GM18951 (cell line): Measurements from ENCODE around the gene ADGRV1.

Experiments used
- POLR2A ChIP-seq: IDR thresholded peaks from 4 replicates; pipeline ENCODE4 v1.6.1; 2011; ENCODE audit warnings: mild to moderate bottlenecking; ENCODE audit not compliant: insufficient read length, insufficient read depth; ENCODE audit errors: extremely low read depth
- in situ Hi-C: fragments of 300-500 bp; cut with MboI; formaldehyde crosslinking; loops from one replicate; pipeline ENCODE4 v1.12.0; 2022; ENCODE audit warnings: low sequenced_read_pairs, mixed read lengths, inconsistent platforms; ENCODE audit not compliant: unreplicated experiment

The ADGRV1 gene

DNA sequence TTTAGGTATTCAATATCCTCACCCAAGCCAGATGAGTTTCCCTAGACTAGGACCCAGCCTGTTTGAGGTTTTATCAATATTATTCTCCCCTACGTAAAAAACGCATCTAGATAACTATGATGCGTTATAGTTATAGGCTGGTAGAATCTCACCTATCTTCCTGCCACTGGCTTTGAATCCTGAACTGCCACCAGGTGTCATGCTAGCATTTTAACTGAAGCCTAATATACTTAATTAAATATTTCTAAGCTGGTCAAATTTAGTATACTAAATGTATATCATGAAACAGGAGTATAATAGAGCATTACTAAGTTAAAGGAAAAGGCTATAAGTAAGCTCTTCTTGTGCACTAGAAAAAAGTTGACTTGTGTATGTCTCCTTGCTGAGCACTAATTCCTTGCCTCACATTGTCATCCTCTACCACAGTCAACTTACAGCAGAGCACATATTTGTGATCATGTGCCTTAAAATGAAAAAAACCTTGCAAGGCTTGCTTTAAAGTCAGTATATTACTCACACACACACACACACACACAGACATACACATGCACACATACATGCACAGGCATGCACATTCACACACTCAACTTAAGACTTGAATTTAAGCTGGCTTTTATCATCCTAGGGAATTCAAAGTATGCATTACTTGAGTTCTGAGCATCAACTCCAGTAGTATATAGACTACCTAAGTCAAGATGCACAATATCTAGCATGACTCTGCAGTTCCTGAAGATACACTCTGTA is 303.4 kb downstream of the ADGRV1 start:
- in situ Hi-C loops, result loop anchor here (10.0 kb wide), 1 partner anchor 553 kb away; no protein-coding TSS in a partner anchor
- TF ChIP-seq POLR2A, result no peak

DNA sequence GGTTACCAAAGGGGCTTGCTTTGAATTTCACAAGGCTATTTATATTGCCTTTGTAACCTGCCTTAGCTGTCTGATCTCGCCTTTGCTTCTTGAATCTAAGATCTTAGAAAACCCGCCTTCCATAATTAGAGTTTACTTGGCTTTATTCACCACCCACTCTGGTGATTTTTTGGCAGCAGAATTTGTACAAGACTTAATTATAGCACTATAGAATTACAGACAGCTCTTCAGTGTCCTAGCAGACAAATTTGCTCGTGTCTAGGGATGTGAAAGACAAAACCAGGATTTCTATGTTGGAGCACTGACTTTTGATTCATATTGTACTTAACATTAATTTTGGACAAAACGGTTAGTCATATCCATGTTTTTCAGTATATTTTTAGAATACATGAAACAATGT is 306.6 kb downstream of the ADGRV1 start:
- TF ChIP-seq POLR2A, result no peak
- in situ Hi-C loops, result loop anchor here (10.0 kb wide), 1 partner anchor 550 kb away; no protein-coding TSS in a partner anchor

DNA sequence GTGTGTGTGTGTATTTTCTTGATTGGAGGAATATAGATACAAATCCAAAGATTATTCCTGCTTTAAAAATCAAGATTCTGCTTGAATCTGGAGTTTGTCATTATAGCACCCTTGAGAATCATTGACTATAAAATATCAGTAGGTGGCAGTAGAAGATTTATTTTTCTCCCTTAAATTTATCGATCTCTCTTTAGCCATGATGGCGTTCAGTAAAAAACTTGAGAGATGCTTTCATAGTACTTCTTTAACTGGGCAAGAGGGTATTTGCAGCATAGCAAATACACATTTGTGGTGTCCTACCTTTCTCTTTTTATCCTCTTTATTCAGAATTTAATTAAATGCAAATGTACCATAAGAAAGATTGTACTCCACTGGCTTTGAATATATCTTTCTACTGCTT is 307.7 kb downstream of the ADGRV1 start:
- in situ Hi-C loops, result loop anchor here (10.0 kb wide), 1 partner anchor 548 kb away; no protein-coding TSS in a partner anchor

DNA sequence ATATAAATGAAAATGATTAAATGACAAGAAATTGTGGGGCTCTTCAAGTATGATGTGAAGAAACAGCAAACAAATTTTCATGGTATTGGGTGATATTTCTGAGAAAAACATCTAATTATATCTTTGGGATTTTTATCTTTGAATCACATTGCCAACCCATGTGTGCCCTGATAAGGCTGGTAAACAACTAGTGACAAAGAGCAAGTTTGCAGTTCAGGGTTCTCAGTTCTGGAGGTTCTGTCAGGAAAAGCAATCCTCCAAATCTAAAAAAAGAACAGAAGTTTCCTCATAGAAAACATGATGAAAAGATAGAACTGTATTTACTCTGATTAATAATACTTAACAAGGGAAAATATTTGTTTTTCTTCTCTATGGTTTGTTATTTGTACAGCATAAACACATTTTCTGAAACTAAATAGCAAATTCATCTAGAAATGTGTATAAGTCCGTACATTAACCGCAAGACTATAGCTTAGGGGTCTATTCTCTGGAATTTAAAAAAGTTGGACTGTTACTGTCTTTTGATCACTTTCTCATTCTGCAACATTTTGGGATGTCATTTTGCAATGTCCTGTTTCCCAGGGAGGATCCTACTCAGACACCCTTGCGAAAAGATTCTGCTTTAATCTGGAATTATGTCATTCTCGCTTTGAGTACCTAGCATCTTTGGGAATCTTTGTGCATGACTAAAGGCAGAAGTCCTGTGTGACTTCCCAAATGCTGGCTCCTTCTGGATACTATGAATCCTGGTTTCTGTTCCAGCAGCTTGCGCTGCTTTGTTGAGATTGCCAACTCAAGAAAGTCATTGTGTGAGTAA is 308.5 kb downstream of the ADGRV1 start:
- TF ChIP-seq POLR2A, result no peak
- in situ Hi-C loops, result loop anchor here (10.0 kb wide), 1 partner anchor 548 kb away; no protein-coding TSS in a partner anchor

More for the DNA sequence above, 307.7 kb downstream of the ADGRV1 start:
- no peak for TF ChIP-seq POLR2A

DNA sequence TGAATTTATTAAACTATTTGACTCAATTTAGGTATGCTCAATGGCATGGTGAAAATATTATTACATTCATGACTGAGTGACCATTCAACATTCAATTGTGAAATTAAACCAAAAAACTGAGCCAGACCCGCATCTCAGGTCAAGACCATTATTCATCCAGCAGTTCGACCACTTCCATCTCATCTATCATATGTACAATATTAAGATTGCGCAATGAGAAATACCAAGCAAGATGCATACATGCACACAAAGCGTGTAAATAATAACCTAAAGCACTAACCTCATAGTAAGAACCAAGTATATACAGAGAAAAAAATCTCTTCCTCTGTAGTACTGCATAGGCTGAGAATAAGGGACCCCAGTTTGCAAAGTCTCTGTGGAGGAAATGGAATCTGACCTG is 310.2 kb downstream of the ADGRV1 start:
- in situ Hi-C loops, result loop anchor here (10.0 kb wide), 1 partner anchor 546 kb away; no protein-coding TSS in a partner anchor
- no peak for TF ChIP-seq POLR2A

DNA sequence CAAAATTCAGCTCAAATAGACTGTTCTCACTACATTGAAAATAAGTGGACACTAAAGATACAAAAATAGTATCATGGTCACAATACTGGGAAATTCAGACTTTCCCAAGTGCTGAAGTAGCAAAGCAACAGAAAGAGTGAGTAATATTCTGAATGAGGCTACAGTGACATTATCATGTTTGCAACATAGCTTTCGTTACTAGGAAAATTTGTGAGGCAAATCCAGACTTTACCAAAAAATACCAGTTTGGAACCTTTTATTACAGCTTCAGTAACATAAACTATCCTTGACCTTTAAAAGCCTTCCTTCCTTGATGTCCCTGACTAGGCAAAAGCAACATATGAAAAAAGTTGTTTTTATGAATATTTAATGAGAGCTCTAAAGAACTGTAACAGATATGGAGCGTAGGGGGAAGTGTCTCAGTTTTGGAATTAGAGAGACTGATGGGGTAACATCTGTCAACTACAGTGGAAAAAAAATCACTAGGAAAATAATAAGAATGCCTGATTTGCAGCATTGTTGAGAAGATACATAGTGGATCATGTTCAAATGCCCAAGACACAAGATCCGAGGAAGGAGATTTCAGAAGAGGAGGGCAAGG is 312.9 kb downstream of the ADGRV1 start:
- no peak for TF ChIP-seq POLR2A

DNA sequence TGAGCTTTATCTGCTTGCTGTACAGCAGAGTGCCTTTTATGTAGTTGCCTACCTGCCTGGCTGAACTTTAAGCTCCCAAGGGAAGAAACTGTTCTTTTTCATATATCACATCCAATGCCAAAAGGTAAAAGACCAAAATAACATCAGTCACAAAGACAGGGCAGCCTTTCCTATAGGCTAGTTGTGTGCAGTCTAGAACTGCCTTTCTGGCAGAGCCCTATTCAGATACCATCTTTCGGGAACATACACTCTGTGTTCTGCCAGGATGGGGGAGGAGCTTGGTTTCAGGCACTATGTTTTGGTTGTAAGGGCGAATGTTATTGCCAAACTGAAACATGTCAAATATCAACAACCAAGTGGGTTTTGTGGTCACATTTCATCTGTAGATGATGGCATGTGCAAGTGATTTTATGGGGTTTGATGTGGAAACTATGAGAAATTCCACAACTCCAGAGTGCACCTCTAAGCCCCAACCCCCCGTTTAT is 314.5 kb downstream of the ADGRV1 start:
- no peak for TF ChIP-seq POLR2A
- in situ Hi-C loops, result no loop called here

More for the DNA sequence above, 312.9 kb downstream of the ADGRV1 start:
- in situ Hi-C loops, result no loop called here

DNA sequence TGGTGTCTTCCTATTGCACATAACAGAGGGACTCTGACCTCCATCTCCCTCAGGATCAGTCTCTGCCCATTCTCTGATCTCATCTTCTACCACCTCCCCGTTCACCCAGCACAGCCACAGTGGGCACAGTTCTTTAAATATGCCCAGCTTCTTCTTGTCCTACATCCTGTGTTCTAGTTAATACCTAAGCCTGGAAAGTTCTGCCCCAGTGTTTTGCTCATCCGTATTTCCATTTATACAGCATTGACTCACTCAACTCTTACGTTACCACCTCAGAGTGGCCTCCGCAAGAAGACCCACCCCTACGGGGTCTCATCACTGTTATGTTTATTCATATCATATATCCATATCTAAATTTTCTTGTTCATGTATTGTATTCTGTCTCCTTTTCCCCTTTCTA is 315.5 kb downstream of the ADGRV1 start:
- no peak for TF ChIP-seq POLR2A
- in situ Hi-C loops, result no loop called here

DNA sequence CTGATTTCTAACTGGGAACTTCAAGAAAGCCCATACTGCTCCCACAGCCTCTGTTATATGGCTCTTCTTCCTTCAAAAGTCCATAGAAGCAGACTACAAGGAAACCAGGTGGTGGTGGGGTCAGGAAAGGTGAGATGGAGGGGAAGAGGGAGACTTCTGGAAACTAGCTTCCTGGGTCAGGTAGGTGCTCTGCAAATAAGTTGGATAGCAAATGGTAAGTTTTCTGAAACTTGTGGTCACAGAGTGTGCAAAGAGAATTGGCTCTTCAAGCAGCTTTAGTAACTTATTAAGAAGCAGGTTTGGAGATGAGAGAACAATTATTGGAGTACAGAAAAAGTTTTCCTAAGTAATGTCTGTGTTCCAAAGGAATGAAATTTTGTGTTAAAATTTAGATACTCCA is 316.9 kb downstream of the ADGRV1 start:
- in situ Hi-C loops, result no loop called here
- no peak for TF ChIP-seq POLR2A

DNA sequence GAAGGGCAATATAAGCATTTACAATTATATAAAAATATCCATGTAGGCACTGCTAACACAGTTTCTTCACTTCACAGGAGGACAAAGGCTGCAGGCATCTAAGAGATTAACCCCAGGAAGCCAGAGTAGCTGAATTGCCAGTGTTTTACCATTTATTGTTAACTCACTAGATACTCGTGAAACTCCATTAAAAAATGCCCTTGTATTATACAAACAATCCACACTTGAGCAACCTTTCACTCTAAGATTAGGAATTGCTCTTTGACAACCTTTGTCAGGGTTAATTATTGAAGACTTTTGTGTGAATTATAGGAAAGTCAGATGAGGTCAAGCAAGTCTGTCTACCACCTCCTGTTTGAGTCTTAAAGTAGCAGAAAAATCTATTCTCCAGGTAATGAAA is 317.8 kb downstream of the ADGRV1 start:
- in situ Hi-C loops, result no loop called here
- no peak for TF ChIP-seq POLR2A

DNA sequence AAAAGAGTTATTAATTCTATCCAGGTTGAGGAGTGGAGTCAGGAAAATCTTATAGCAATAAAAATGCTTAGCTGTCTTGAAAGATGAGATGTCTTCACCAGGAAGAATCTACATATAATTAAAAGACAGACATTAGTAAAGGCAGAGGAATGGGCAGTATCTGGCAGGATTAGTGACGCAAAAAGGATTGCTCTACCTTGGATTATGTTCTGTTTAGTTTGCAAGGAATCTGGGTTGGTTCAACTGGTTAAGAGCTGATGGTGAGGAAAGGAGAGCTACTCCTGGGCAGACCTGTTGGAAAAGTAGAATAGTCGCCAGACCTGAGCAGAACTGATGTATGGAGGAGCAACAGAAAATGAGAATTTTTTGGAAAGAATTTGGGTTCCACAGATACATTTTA is 318.5 kb downstream of the ADGRV1 start:
- no peak for TF ChIP-seq POLR2A
- in situ Hi-C loops, result no loop called here

DNA sequence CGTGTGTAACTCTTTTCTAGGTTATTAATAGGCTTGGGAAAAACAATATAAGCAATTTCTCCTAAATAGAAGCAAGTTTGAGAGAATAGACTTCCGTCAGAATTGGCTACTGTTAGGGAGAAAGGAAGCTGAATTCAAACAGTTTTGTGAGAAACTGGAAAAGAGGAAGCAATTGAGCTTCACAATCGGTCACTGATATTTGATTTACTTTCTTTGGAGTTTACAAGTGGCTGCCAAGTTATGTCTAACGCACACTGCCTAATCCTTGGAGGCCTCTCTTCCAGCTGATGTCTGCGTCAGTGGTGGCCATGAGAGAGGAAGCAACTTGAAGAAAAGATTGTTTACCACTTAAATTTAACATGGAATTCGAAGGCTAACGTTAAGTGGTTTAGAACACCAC is 319.5 kb downstream of the ADGRV1 start:
- in situ Hi-C loops, result no loop called here

More for the DNA sequence above, 319.5 kb downstream of the ADGRV1 start:
- TF ChIP-seq POLR2A, result no peak
